ENCODE results near the gene NAA16. TPM values are rescaled to one million over a fixed set of nuclear protein-coding genes. Genes with fewer than 3 reads are reported as not detected.
"Not testable (repeated sequence)": the region's sequence is repeated elsewhere in the genome, so short reads cannot be mapped to it uniquely, and the experiment has no call there.

Gene NAA16
- total RNA-seq, 2 donors from 2014 or later = 11.1 to 12.6 TPM

DNA sequence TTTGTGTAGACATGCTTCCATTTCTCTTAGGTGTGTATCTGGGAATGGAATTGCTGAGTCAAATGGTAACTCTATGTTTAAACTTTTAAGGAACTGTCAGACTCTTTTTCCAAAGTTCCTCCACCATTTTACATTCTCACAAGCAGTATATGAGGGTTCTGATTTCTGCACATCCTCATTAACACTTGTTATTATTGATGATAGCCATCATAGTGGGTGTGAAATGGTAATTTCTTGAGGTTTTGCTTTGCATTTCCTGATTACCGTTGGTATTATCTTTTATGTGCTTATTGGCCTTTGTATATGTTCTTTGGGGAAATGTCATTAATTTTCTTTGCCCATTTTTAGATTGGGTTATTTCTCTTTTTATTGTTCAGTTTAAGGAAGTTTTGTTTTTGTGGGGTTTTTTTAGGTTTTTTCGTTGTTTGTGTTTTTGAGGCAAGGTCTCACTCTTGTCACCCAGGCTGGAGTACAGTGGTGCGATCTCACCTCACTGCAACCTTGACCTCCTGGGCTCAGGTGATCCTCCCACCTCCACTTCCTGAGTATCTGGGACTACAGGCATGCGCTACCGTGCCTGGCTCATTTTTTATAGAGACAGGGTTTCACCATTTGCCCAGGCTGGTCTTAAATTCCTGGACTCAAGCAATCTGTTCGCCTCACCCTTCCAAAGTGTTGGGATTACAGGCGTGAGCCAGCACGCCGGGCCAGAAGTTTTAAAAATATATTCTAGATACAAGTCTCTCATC lies 34.3 kb downstream of the NAA16 start:
- ATAC-seq (peak; percentile 42), DNase-seq (no peak)
- intact Hi-C loops (cut with DNase I, micrococcal nuclease) = no loop called here

GRCh38 chr13:41345914-41346589 lies 35.0 kb downstream of the NAA16 start:
- intact Hi-C loops (cut with DNase I, micrococcal nuclease) = no loop called here
- ATAC-seq (peak; percentile 87), DNase-seq (no peak)

- peak in 1 of 2 donors; percentile 16 for DNase-seq
- ATAC-seq = no peak
- intact Hi-C loops (cut with DNase I, micrococcal nuclease) = loop anchor here in 1 of 2 donors (5.0 kb wide), 1 partner anchor 299 kb away; no protein-coding TSS in a partner anchor
These were observed 42.1 kb downstream of the NAA16 start for GRCh38 chr13:41352935-41353840.

DNA sequence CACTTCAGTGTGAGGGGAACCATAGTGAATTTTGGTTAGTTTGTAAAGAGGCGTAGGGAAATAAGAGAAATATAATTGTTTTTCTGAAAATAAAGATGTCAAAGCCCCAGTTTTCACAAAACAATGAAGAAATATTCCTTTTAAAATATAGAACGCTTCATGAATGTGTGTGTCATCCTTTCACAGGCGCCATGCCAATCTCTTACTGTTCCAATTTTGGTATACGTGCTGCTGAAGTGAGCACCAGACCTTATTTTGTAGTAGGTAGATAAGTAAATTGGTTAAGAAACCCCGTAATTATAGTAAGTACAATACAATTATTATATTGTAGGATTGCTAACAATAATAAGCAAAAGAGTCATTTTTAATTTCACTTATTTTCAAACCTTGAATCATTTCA lies 43.3 kb downstream of the NAA16 start:
- ATAC-seq = no peak

GRCh38 chr13:41356385-41356648 lies 45.2 kb downstream of the NAA16 start:
- ATAC-seq; intact Hi-C loops (cut with DNase I, micrococcal nuclease): not testable (repeated sequence)

More for the DNA sequence above, 43.3 kb downstream of the NAA16 start:
- DNase-seq = no peak
- intact Hi-C loops (cut with DNase I, micrococcal nuclease) = loop anchor here in 1 of 2 donors (5.0 kb wide), 1 partner anchor 298 kb away; no protein-coding TSS in a partner anchor

GRCh38 chr13:41356786-41357185 lies 45.7 kb downstream of the NAA16 start:
- ATAC-seq = no peak
- intact Hi-C loops (cut with DNase I, micrococcal nuclease) = no loop called here
- DNase-seq = no peak

More at GRCh38 chr13:41356385-41356648, 45.2 kb downstream of the NAA16 start:
- not testable (repeated sequence) for DNase-seq

DNA sequence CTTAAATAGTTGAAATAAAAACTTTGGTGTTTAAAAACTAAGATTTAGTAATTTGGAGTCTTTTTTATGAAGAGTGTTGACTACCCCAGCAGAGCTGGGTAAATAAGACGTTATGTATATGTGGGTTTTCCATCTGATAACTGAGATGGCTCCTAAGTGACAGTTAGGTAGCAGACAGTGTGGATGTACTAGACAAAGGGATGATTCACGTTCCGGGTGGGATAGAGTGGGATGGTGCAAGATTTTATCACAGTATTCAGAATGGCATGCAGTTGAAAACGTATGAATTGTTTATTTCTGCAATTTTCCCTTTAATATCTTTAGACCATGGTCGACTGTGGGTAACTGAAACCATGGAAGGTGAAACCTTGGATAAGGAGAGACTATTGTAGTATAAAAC lies 50.4 kb downstream of the NAA16 start:
- DNase-seq = no peak
- intact Hi-C loops (cut with DNase I, micrococcal nuclease) = no loop called here
- no peak for ATAC-seq

- intact Hi-C loops (cut with DNase I, micrococcal nuclease) = no loop called here
- ATAC-seq (no peak), DNase-seq (no peak)
These were observed 53.0 kb downstream of the NAA16 start for GRCh38 chr13:41364043-41364442.

GRCh38 chr13:41365631-41366030 lies 54.6 kb downstream of the NAA16 start:
- ATAC-seq (no peak), DNase-seq (no peak)
- intact Hi-C loops (cut with DNase I, micrococcal nuclease) = no loop called here

- no peak for DNase-seq
- ATAC-seq = peak; percentile 72
- intact Hi-C loops (cut with DNase I, micrococcal nuclease) = no loop called here
These were observed 59.7 kb downstream of the NAA16 start for GRCh38 chr13:41370736-41371135.

- intact Hi-C loops (cut with DNase I, micrococcal nuclease) = no loop called here
- DNase-seq = no peak
- ATAC-seq = no peak
These were observed 66.4 kb downstream of the NAA16 start for GRCh38 chr13:41377446-41377845.

GRCh38 chr13:41382431-41382830 lies 71.4 kb downstream of the NAA16 start:
- DNase-seq (no peak), ATAC-seq (no peak)
- intact Hi-C loops (cut with DNase I, micrococcal nuclease) = no loop called here

DNA sequence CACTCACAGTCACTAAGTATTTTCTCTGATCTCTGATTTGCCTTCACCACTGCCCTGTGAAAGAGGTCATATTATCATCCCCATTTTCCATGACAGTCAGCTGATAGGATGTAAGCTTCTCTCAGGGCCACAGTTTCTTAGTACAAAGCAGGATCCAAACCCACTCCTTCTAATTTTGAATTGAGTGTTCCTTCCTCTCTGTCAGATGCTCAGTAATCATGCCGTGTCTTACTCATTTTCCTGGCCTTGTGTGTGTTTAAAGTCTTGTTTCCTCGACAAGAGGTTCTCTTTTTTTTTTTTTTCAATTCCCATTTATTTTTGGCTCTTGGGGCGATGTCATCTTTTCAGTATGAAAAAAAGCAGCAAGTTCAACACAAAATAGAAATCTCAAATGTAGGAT lies 72.3 kb downstream of the NAA16 start:
- DNase-seq (no peak), ATAC-seq (no peak)
- intact Hi-C loops (cut with DNase I, micrococcal nuclease) = no loop called here

DNA sequence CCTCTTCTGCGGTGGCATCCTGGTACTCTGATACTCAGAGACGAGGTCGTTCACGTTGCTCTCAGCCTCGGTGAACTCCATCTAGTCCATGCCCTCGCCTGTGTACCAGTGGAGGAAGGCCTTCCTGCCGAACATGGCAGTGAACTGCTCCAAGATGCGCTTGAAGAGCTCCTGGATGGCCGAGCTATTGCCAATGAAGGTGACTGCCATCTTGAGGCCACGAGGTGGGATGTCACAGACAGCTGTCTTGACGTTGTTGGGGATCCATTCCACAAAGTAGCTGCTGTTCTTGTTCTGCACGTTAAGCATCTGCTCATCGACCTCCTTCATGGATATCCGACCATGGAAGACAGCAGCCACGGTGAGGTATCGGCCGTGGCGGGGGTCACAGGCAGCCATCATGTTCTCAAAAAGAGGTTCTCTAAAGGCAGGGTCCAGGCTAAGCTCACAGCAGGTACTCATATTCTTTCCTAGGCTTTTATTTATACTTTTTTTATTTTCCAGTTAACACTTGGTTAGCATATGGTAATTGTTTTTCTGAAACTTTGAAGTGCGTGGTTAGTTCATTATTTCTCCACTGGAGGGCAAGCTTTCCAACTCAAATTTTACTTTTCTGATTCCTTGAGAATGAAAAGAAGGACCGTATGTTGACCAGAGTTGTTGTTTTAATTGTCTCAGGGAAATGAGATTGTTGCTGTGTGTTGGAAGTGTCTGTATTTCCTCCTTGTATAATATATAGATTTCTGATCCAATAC lies 73.9 kb downstream of the NAA16 start:
- ATAC-seq (no peak), DNase-seq (no peak)
- intact Hi-C loops (cut with DNase I, micrococcal nuclease) = no loop called here

- no peak for DNase-seq
- no peak for ATAC-seq
- intact Hi-C loops (cut with DNase I, micrococcal nuclease) = no loop called here
These were observed 75.1 kb downstream of the NAA16 start for GRCh38 chr13:41386211-41386610.

- DNase-seq (no peak), ATAC-seq (no peak)
- intact Hi-C loops (cut with DNase I, micrococcal nuclease) = no loop called here
These were observed 76.5 kb downstream of the NAA16 start for GRCh38 chr13:41387576-41387975.

- ATAC-seq (no peak), DNase-seq (no peak)
- intact Hi-C loops (cut with DNase I, micrococcal nuclease) = no loop called here
These were observed 77.2 kb downstream of the NAA16 start for GRCh38 chr13:41388143-41388881.

DNA sequence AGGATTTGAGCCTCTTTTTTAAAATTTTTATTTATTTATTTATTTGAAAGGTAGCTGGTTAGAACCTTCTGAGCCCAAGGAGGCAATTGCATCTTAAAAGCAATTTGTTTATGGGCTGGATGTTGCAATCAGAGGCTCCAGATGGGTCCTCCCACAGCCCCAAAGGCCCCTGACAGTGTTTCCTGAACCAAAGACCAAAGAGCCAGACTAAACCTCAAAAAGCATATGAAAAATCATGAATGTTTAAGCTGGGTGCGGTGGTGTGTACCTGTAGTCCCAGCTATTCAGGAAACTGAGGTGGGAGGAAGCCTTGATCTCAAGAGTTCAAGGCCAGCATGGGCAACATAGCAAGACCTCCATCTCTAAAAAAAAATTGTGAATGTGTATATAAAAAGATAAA lies 78.5 kb downstream of the NAA16 start:
- intact Hi-C loops (cut with DNase I, micrococcal nuclease) = no loop called here
- ATAC-seq (no peak), DNase-seq (no peak)

All from left colon (tissue), 2 donors.